Stimulated activated naive CD8-positive, alpha-beta T cell treated with anti-CD3 and anti-CD28 coated beads, Interleukin-15, amount 100 ng/mL, for 72 hours (primary cell): ENCODE results near the gene ANKRD24.
"Not testable (repeated sequence)": the region's sequence is repeated elsewhere in the genome, so short reads cannot be mapped to it uniquely, and the experiment has no call there.

Experiments
- ATAC-seq: fragments of 150-1000 bp; cut with Tn5 transposase; 2 replicates; pipeline ENCODE4 v1.10.0; 2021; ENCODE audit warnings: mild to moderate bottlenecking, moderate library complexity
- DNase-seq, 2 donors: peaks; one replicate each; pipeline ENCODE4 v3.0.0; 2021 to 2022
- H3K27ac Mint-ChIP-seq, 2 donors: one replicate each; pipeline ENCODE4 v1.8.0; 2022; ENCODE audit warnings: mild to moderate bottlenecking in 2 of 2, mixed read lengths in 2 of 2, moderate library complexity in 2 of 2
- H3K27me3 Mint-ChIP-seq: one replicate; pipeline ENCODE4 v1.8.0; 2022; ENCODE audit warnings: mixed read lengths
- H3K4me1 Mint-ChIP-seq: one replicate; pipeline ENCODE4 v1.8.0; 2022; ENCODE audit warnings: mild to moderate bottlenecking, mixed read lengths
- H3K4me3 Mint-ChIP-seq, 2 donors: one replicate each; pipeline ENCODE4 v1.8.0; 2022; ENCODE audit warnings: mild to moderate bottlenecking in 2 of 2, mixed read lengths in 2 of 2, moderate library complexity in 1 of 2
- H3K9me3 Mint-ChIP-seq, 2 donors: one replicate each; pipeline ENCODE4 v1.8.0; 2022; ENCODE audit warnings: mixed read lengths in 2 of 2

The ANKRD24 gene

DNA sequence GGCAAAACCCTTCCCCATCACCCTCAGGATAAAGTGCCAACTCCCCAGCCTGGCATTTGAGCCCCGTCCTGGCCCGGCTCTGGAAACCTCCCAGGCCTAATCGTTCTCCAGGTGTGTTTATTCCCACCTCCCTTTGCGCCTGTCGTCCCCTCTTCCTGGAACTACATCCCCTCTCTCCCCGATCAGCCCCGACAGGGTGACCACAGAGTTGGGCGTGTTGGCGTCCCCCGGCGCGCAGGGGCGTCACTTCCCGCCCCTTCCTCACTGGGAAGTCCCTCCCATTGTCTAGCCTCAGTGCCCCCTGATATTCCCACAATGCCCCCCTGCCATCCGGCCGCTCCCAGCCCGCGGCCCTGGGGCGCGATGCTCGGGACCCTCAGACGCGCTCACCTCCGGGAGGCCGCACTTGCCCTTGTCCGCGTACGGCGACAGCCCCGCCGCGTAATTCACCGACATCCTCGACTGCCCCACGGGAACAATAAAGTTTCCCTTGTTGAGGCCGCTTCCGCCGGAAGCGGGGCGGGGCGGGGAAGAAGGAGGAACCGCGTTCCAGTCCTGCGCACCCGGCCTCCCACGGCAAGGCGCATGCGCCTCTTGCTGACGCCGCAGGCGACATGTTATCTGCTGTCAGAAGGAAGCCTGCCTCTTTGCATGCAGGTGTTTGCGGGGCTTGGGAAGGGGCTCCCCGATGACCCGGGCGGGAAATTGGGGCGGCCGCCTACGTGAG, at the start of gene ANKRD24, which contains the start of gene SIRT6:
Gene ANKRD24 (plus strand): TSS at position 606 of the 727 bp plus-strand sequence. CDS start 3,737 bp downstream, outside the sequence.
Gene SIRT6 (minus strand): TSS at position 480 of the 727 bp plus-strand sequence. CDS start 24 bp downstream, at position 456.
- ATAC-seq, result peak; percentile 90
- Mint-ChIP-seq H3K4me1 (peaks cover 58% of the 10 kb centered on the region), H3K27ac (peak within 1 kb of the TSS; percentile 99)

DNA sequence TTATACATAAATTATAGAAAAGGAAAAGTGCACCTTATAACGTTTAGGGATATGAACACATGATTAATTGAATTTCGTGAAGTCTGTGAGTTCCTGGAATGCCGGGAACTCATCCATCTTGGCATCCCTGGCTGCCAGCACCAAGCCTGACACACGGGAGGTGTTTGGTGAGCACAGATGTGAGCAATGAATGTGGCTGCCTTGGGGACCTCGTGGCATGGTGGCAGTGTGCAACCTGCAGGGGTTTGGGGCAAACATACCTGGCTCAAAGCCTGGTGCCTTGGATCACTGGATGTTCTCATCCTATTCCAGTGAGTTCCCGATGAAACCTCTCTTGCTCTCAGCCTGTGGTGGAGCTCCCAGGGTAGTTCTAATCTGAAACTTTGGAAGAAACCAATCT, 48.1 kb upstream of the ANKRD24 start:
- no peak for DNase-seq
- ATAC-seq, result no peak
- Mint-ChIP-seq H3K4me1 (peaks cover 3% of the 10 kb centered on the region), H3K27me3 (no peaks in the 10 kb centered on the region), H3K4me3 (no peak overlapping the region), H3K27ac (no peak overlapping the region), H3K9me3 (no peaks in the 10 kb centered on the region)

More for the DNA sequence above, at the start of gene ANKRD24, which contains the start of gene SIRT6:
- Mint-ChIP-seq H3K27me3 (no peaks in the 10 kb centered on the region), H3K4me3 (peak within 1 kb of the TSS; percentile 99), H3K9me3 (no peaks in the 10 kb centered on the region)
- DNase-seq, result peak; percentile 93 to 96

DNA sequence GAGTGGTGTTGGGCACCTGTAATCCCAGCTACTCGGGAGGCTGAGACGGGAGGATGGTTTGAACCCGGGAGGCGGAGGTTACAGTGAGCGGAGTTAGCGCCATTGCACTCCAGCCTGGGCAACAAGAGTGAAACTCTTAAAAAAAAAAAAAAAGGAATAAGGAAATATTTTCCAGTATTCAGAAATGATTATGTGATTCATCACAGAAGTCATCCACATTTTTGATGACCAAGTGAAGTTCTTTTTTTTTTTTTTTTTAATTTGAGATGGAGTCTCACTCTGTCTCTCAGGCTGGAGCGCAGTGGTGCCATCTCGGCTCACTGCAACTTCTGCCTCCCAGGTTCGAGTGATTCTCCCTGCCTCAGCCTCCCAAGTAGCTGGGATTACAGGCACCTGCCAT, 47.1 kb upstream of the ANKRD24 start:
- H3K4me3 Mint-ChIP-seq, H3K27ac Mint-ChIP-seq, ATAC-seq, DNase-seq, H3K27me3 Mint-ChIP-seq, H3K9me3 Mint-ChIP-seq: not testable (repeated sequence)
- peaks cover 13% of the 10 kb centered on the region for H3K4me1 Mint-ChIP-seq

DNA sequence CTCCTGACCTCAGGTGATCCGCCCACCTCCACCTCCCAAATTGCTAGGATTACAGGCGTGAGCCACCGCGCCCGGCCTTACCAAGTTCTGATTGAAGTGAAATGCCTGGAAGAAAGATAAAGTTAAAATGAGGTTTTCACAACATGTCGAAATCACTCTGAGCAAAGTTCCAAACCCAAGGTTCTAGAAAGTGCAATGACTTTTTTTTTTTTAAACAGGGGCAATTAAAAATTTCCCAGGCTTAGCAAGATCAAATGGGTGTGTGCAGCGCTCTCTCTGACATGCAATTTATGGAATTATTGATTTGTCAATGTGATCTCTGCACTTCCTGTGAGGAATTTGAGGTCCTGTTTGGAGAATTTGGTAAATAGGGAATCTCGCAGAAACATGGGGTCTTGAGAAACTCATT, 45.8 kb upstream of the ANKRD24 start:
- Mint-ChIP-seq H3K27me3 (no peaks in the 10 kb centered on the region), H3K27ac (no peak overlapping the region), H3K4me1 (peaks cover 16% of the 10 kb centered on the region), H3K9me3 (no peaks in the 10 kb centered on the region), H3K4me3 (no peak overlapping the region)
- no peak for DNase-seq
- ATAC-seq, result no peak

DNA sequence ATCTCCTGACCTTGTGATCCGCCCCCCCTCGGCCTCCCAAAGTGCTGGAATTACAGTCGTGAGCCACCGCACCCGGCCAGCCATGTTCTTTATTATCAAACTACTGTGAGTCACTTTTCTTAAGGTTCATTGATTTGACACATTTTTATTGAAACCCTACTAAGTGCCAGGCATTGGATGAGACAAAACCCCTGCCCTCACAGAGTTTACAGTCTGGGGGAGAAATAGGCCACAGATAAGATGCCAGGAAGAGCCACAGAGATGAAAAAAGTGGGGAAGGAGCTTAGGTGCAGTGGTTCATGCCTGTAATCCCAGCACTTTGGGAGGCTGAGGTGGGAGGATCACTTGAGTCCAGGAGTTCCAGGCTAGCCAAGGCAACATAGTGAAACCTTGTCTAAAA, 44.0 kb upstream of the ANKRD24 start:
- Mint-ChIP-seq H3K4me3 (no peak overlapping the region), H3K9me3 (no peaks in the 10 kb centered on the region), H3K4me1 (peaks cover 16% of the 10 kb centered on the region), H3K27me3 (no peaks in the 10 kb centered on the region), H3K27ac (peak overlapping the region in 1 of 2 donors; percentile 31)
- ATAC-seq (no peak), DNase-seq (no peak)

DNA sequence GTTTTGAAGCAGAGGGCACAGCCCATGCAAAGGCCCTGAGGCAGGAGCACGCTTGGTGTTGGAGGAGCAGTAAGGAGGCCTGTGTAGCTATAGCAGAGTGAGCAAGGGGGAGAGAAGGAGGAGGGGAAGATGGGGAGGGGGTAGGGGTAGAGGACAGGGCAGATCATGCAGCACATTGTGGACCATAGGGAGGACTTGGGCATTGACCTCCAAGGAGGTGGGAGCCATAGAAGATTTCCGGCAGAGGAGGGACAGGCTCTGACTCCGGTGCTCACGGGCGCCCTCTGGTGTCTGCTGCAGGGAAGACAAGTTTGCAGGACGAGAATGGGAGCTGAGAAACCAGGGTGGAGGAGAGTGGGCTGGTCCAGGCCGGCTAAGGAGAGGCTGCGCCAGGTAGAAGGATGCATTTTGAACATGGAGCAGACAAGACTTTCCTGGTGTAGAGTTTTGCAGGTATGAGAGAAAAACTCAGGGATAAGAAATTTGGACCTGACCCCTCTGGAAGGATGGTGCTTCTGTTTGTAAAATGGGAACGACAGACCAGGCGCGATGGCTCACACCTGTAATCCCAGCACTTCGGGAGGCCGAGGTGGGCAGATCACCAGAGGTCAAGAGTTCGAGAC, 42.8 kb upstream of the ANKRD24 start:
- Mint-ChIP-seq H3K4me1 (peaks cover 16% of the 10 kb centered on the region), H3K9me3 (no peaks in the 10 kb centered on the region), H3K27ac (peak overlapping the region in 1 of 2 donors; percentile 69), H3K4me3 (peak overlapping the region; percentile 40 to 56), H3K27me3 (peaks cover 6% of the 10 kb centered on the region)
- DNase-seq, result peak; percentile 89
- ATAC-seq, result peak; percentile 95

DNA sequence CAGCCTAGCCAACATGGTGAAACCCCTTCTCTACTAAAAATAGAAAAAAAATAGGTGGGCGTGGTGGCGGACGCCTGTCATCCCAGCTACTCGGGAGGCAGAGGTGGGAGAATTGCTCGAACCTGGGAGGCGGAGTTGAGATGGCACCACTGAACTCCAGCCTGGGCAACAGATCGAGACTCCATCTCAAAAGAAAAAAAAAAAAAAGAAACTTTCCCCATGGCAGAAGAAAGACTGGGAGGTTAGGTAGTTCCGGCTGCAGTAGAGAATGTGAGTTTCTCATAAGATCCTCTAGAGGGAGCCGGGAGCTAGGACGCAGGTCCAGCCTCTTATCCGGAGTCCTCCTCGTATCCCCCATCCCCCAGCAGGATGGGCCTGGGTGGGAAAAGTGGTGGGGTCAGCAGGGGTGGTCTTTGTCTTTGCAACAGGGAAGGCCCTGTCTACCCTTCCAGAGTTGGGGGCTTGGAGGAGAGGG, 42.2 kb upstream of the ANKRD24 start:
- Mint-ChIP-seq H3K9me3 (no peaks in the 10 kb centered on the region), H3K4me1 (peaks cover 16% of the 10 kb centered on the region), H3K27me3 (peaks cover 8% of the 10 kb centered on the region), H3K4me3 (peak overlapping the region in 1 of 2 donors; percentile 56), H3K27ac (no peak overlapping the region)
- DNase-seq (peak in 1 of 2 donors; percentile 28), ATAC-seq (peak; percentile 79)

DNA sequence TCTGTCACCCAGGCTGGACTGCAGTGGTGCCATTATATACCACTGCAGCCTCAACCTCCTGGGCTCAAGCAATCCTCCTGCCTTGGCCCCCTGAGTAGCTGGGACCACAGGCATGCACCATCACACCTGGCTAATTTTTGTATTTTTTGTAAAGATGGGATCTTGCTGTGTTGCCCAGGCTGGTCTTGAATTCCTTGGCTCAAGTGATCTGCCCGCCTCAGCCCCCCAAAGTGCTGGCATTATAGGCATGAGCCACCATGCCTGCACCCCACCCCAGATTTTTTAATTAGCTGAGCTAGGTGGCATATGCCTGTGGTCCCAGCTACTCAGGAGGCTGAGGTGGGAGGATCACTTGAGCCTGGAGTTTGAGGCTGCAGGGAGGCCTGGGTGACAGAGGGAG, 39.6 kb upstream of the ANKRD24 start:
- H3K9me3 Mint-ChIP-seq, H3K4me3 Mint-ChIP-seq, DNase-seq, ATAC-seq, H3K27ac Mint-ChIP-seq: not testable (repeated sequence)
- peaks cover 22% of the 10 kb centered on the region for H3K4me1 Mint-ChIP-seq
- H3K27me3 Mint-ChIP-seq, result peaks cover 19% of the 10 kb centered on the region

DNA sequence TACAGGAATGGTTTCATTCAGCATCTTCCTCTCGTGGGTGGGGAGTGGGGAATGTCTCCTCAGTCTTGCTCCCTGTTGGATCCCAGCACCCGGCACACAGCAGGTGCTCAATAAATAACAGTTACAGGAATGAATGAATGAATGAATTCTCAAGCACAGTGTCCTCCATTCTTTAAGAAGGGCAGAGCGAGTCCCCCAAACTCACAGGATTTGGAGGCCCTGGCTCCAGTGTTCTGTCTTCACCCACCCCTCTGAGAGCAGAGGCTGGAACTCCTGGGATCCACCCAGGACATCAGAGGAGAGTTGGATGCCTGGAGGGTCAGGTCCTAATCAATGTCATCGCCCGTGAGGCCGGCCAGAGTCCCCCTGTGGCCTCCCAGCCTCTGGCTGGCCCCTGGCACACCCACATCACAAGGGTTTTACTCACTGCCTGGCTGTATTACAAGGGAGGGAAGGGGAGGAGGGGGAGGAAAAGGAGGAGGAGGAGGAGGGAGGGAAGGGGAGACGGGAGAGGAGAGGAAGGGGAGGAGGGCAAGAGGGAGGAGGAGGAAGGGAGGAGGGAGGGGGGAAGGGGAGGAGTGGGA, 37.7 kb upstream of the ANKRD24 start:
- Mint-ChIP-seq H3K27me3 (peaks cover 25% of the 10 kb centered on the region), H3K27ac (no peak overlapping the region), H3K9me3 (no peaks in the 10 kb centered on the region), H3K4me3 (no peak overlapping the region), H3K4me1 (peaks cover 15% of the 10 kb centered on the region)
- no peak for ATAC-seq
- DNase-seq, result no peak

DNA sequence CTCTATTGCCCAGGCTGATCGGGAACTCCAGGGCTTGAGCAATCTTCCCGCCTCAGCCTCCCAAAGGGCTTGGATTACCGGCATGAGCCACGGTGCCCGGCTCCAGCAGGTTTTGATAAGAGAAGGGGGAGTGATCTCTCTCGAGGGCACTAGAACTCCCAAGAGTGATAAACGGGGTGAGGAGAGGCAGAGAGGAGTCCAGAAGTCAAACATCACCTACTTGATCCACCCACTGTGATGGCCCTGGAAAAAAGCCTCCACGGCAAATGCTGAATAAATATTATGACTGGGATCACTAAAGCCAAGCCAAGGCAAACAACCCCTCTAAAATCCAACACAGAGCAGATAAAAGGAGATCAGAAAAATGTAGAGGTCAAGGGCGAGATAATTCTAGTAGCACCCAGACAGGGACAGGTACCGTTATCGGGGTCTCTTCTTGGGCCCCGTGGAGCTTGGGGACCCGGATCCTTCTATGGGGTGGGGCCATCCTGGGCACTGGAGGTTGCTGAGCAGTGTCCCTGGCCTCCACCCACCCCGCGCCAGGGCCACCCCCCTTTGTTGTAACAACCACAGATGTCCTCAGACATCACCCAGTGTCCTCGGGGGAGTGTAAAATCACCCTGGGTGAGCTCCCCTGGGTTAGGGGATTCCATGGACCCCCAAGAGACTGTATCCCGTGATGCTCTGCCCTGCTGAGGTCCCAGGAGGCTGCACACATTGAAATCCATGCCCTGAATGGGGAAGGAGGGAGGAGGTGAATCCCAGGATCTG, 32.8 kb upstream of the ANKRD24 start:
- Mint-ChIP-seq H3K4me1 (peaks cover 20% of the 10 kb centered on the region), H3K27ac (no peak overlapping the region), H3K9me3 (no peaks in the 10 kb centered on the region), H3K27me3 (peaks cover 35% of the 10 kb centered on the region), H3K4me3 (no peak overlapping the region)
- DNase-seq, result no peak
- no peak for ATAC-seq

DNA sequence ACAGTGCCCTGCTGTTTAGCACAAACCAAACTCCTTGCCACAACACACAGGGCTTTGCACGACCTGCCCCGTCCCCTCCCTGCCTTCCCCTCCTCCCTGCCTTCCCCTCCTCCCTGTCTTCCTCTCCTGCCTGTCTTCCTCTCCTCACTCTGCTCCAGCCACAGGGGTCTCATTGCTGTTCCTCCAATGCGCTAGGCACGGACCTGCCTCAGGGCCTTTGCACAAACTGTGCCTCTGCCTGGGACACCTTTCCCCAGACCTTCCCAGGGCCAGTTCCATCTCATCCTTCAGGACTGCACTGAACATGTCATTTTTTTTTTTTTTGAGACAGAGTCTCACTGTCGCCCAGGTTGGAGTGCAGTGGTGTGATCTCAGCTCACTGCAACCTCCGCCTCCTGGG, 30.9 kb upstream of the ANKRD24 start:
- H3K27me3 Mint-ChIP-seq, result peaks cover 22% of the 10 kb centered on the region
- ATAC-seq, result no peak

DNA sequence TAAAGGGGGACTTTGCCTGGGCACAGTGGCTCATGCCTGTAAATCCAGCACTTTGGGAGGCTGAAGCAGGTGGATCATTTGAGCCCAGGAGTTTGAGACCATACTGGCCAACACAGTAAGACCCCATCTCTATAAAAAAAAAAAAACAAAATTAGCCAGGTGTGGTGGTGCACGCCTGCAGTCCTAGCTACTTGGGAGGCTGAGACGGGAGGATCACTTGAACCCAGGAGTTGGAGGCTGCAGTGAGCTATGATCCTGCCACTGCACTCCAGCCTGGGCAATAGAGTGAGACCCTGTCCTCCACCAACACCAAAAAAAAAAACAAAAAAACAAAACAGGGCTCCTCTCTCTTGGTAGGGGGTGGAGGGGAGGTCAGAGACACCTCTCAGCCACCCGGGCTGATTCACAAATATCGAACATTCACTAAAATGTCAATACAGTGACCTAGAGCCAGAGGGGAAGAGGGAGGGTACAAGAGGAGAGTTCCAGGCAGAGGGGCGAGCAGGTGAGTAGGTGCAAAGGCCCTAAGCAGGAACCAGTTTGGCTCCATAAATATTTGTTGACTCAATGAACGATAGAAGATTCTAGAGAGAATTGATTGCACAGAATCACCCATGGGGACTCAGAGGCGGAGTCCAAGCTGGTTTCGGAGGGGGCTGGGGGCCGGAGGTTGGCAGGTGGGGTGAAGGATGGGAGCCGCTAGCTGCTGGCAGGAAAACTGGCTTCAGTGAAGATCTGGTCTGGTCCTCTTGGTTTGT, 30.1 kb upstream of the ANKRD24 start:
- H3K9me3 Mint-ChIP-seq, result no peaks in the 10 kb centered on the region
- no peak overlapping the region for H3K4me3 Mint-ChIP-seq
- H3K27me3 Mint-ChIP-seq, result peaks cover 22% of the 10 kb centered on the region
- no peak for ATAC-seq
- DNase-seq, result no peak
- no peak overlapping the region for H3K27ac Mint-ChIP-seq
- peaks cover 14% of the 10 kb centered on the region for H3K4me1 Mint-ChIP-seq

More for the DNA sequence above, 30.9 kb upstream of the ANKRD24 start:
- no peak overlapping the region for H3K4me3 Mint-ChIP-seq
- H3K4me1 Mint-ChIP-seq, result peaks cover 14% of the 10 kb centered on the region
- H3K27ac Mint-ChIP-seq, result no peak overlapping the region
- no peaks in the 10 kb centered on the region for H3K9me3 Mint-ChIP-seq
- DNase-seq, result no peak

DNA sequence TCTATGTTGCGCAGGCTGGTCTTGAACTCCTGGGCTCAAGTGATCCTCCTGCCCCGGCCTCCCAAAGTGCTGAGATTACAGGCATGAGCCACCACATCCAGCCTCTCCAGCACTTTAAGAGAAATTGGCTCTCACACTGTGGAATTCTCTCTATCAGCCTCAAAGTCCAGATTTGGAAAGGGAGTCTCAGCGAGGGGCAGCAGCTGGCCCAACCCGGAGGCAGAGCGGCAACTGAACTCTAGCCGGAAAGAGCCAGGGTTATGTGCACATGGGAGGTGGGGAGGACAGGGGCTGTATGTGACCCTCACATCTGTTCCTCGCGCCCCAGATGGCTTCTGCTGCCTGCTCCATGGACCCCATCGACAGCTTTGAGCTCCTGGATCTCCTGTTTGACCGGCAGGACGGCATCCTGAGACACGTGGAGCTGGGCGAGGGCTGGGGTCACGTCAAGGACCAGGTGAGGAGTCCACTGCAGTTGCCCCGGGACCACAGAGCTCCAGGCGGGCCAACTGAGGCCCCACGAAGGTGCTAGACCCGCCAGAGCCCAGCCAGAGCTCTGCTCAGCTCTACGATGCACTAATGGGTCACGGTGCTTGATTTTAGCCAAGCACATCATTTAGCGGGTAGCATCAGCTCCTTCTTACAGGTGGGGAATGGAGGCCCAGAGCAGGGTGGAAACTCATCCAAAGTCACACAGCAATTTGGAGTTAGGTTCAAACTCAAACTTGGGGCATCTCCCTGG, 27.7 kb upstream of the ANKRD24 start:
- Mint-ChIP-seq H3K27ac (no peak overlapping the region), H3K4me3 (no peak overlapping the region), H3K4me1 (peaks cover 14% of the 10 kb centered on the region), H3K9me3 (no peaks in the 10 kb centered on the region), H3K27me3 (peaks cover 16% of the 10 kb centered on the region)
- DNase-seq (no peak), ATAC-seq (no peak)

DNA sequence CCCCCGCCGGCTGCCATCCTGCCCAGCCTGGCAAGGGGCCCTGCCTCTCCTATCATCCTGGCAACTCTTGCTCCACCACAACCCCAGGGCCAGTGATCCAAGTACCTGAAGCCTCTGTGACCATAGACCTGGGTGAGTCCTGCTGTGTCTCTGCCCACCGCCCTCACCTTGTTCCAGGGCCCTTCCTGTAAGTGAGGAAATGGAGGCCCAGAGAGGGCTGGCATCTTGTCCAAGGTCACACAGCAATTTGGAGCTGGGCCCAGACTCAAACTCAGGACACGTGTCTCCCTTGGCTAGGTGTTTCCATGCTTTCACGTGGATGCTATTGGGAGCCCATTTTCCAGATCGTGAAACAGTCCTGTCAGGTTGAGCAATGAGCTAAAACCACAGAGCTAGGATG, 25.3 kb upstream of the ANKRD24 start:
- H3K4me1 Mint-ChIP-seq, result peaks cover 14% of the 10 kb centered on the region
- peaks cover 18% of the 10 kb centered on the region for H3K27me3 Mint-ChIP-seq
- no peak overlapping the region for H3K4me3 Mint-ChIP-seq
- DNase-seq, result no peak
- H3K27ac Mint-ChIP-seq, result no peak overlapping the region
- H3K9me3 Mint-ChIP-seq, result no peaks in the 10 kb centered on the region
- no peak for ATAC-seq
